Thoracic aorta (tissue), 2 donors: ENCODE results near the gene MRO. TPM values are rescaled to one million over a fixed set of nuclear protein-coding genes. Genes with fewer than 3 reads are reported as not detected.

ENCODE experiments used
- ATAC-seq: fragments of 150-250 bp; one replicate; pipeline ENCODE4 v1.8.0; 2017; ENCODE audit warnings: low read depth; ENCODE audit not compliant: insufficient number of reproducible peaks, low FRiP score
- DNase-seq: peaks from one replicate; pipeline ENCODE4 v3.0.0-alpha.2; 2020; ENCODE audit warnings: low spot score
- H3K27ac ChIP-seq, 2 donors: fragments of 200-600 bp; sonication (generic); 1 replicate in 1 of 2; 2 replicates in 1 of 2; pipeline ENCODE4 v1.5.1; 2016; ENCODE audit warnings: mild to moderate bottlenecking in 2 of 2, moderate library complexity in 2 of 2
- H3K27me3 ChIP-seq: fragments of 200-600 bp; sonication (generic); replicated peaks from 2 replicates; pipeline ENCODE4 v1.6.0; 2016; ENCODE audit warnings: mild to moderate bottlenecking; ENCODE audit not compliant: insufficient read depth
- H3K36me3 ChIP-seq: fragments of 200-600 bp; sonication (generic); one replicate; pipeline ENCODE4 v1.5.1; 2016
- H3K4me1 ChIP-seq, 2 donors: fragments of 200-600 bp; sonication (generic); 1 replicate in 1 of 2; 2 replicates in 1 of 2; pipeline versions ENCODE4 v1.5.1 to v1.6.0; 2016; ENCODE audit warnings: low read depth in 2 of 2, mild to moderate bottlenecking in 1 of 2; ENCODE audit not compliant: control insufficient read depth in 1 of 2
- H3K4me3 ChIP-seq: fragments of 200-600 bp; sonication (generic); 2 replicates; pipeline ENCODE4 v1.5.1; 2016; ENCODE audit warnings: mild to moderate bottlenecking
- H3K9me3 ChIP-seq: fragments of 200-600 bp; sonication (generic); 2 replicates; pipeline ENCODE4 v1.5.1; 2016
- CTCF ChIP-seq: fragments of 200-600 bp; sonication (generic); IDR thresholded peaks from one replicate; pipeline ENCODE4 v1.5.1; 2019; ENCODE audit warnings: antibody characterized with exemption
- total RNA-seq, 2 donors: library from RNA; depleted of rRNA; stranded (reverse); fragments of >200 nt; gene quantifications; one replicate each; pipeline versions ENCODE4 v1.1.0 to v1.2.3, GENCODE V29; 2016

Gene MRO
- total RNA-seq, 2 donors from 2014 or later, result 1.1 to 6.3 TPM

GRCh38 chr18:50796495-50796894, 23.3 kb downstream of the MRO start:
- Histone ChIP-seq H3K4me3 (no peak overlapping the region), H3K27me3 (no peaks in the 10 kb centered on the region), H3K36me3 (no peaks in the 10 kb centered on the region), H3K9me3 (no peaks in the 10 kb centered on the region), H3K27ac (no peak overlapping the region), H3K4me1 (no peaks in the 10 kb centered on the region)
- no peak for TF ChIP-seq CTCF
- no peak for DNase-seq
- no peak for ATAC-seq

- DNase-seq (no peak), ATAC-seq (no peak)
- no peaks in the 10 kb centered on the region for H3K9me3 ChIP-seq
- no peaks in the 10 kb centered on the region for H3K36me3 ChIP-seq
- H3K4me1 ChIP-seq, result no peaks in the 10 kb centered on the region
- TF ChIP-seq CTCF, result no peak
- H3K27me3 ChIP-seq, result no peaks in the 10 kb centered on the region
- no peak overlapping the region for H3K27ac ChIP-seq
- H3K4me3 ChIP-seq, result no peak overlapping the region
Measured at GRCh38 chr18:50793641-50794565, 25.9 kb downstream of the MRO start.

- H3K4me3 ChIP-seq, result no peak overlapping the region
- no peaks in the 10 kb centered on the region for H3K27me3 ChIP-seq
- no peaks in the 10 kb centered on the region for H3K4me1 ChIP-seq
- no peaks in the 10 kb centered on the region for H3K9me3 ChIP-seq
- H3K36me3 ChIP-seq, result no peaks in the 10 kb centered on the region
- no peak for DNase-seq
- no peak overlapping the region for H3K27ac ChIP-seq
- ATAC-seq, result no peak
- no peak for TF ChIP-seq CTCF
Measured at GRCh38 chr18:50792885-50793284, 26.9 kb downstream of the MRO start.

- no peaks in the 10 kb centered on the region for H3K9me3 ChIP-seq
- DNase-seq (no peak), ATAC-seq (no peak)
- no peaks in the 10 kb centered on the region for H3K27me3 ChIP-seq
- H3K27ac ChIP-seq, result no peak overlapping the region
- no peaks in the 10 kb centered on the region for H3K36me3 ChIP-seq
- no peaks in the 10 kb centered on the region for H3K4me1 ChIP-seq
- no peak overlapping the region for H3K4me3 ChIP-seq
- TF ChIP-seq CTCF, result no peak
Measured at GRCh38 chr18:50791599-50792438, 28.0 kb downstream of the MRO start.

GRCh38 chr18:50790948-50791347, 28.9 kb downstream of the MRO start:
- Histone ChIP-seq H3K4me1 (no peaks in the 10 kb centered on the region), H3K27ac (no peak overlapping the region), H3K27me3 (no peaks in the 10 kb centered on the region), H3K4me3 (no peak overlapping the region), H3K36me3 (no peaks in the 10 kb centered on the region), H3K9me3 (no peaks in the 10 kb centered on the region)
- no peak for DNase-seq
- no peak for TF ChIP-seq CTCF
- no peak for ATAC-seq
